GM12878 (cell line): ENCODE measurements around the gene VPS39. TPM values are rescaled to one million over a fixed set of nuclear protein-coding genes. Genes with fewer than 3 reads are reported as not detected.

Experiments used
- ATAC-seq: fragments of 200-7000 bp; cut with Tn5 transposase; 3 replicates; pipeline ENCODE4 v1.9.1; 2020; ENCODE audit warnings: mild to moderate bottlenecking, moderate library complexity
- BruUV-seq: library from RNA; stranded (reverse); fragments of 400-500 nt; replicated peaks from 2 replicates; lab custom pipeline; 2021; lab: Mats Ljungman, UMichigan
- CTCF ChIA-PET: fragments of 300-600 bp; sonication (Branson Sonifier 250); formaldehyde crosslinking; extraction: SDS; loops from one replicate; lab custom pipeline; 2021; ENCODE audit warnings: inconsistent platforms; lab: Yijun Ruan, JAX
- POLR2A ChIA-PET: fragments of 350-600 bp; formaldehyde crosslinking; extraction: SDS; loops from one replicate; lab custom pipeline; 2021; ENCODE audit warnings: inconsistent platforms; lab: Charles Lee
- RAD21 ChIA-PET: fragments of 300-600 bp; sonication (Branson Sonifier 250); formaldehyde crosslinking; loops from one replicate; lab custom pipeline; 2023; ENCODE audit warnings: antibody characterized with exemption; ENCODE audit not compliant: unreplicated experiment; lab: Charles Lee
- SMC1A ChIA-PET: fragments of 300-600 bp; sonication (Branson Sonifier 250); formaldehyde crosslinking; loops from one replicate; lab custom pipeline; 2023; ENCODE audit not compliant: unreplicated experiment, uncharacterized antibody; lab: Charles Lee
- DNase-seq: peaks from one replicate; pipeline ENCODE4 v3.0.0-alpha.2; 2011; ENCODE audit warnings: low read depth, low spot score
- FAIRE-seq: peaks from 3 replicates; lab custom pipeline; 2011; peaks lifted over from hg19 to GRCh38; lab: Jason Lieb, UNC
- H2AFZ ChIP-seq: 2 replicates; pipeline ENCODE4 v1.6.0; 2011; ENCODE audit warnings: low read depth, low read length, control low read depth; ENCODE audit not compliant: control insufficient read depth
- H3K27ac ChIP-seq: 2 replicates; pipeline ENCODE4 v1.5.1; 2011; ENCODE audit warnings: control low read depth; ENCODE audit not compliant: control insufficient read depth, insufficient read depth
- H3K27me3 ChIP-seq, 2 experiments: replicated peaks in 1 of 2; 2 replicates each; pipeline versions ENCODE4 v1.6.0 to v1.6.1; 2011; ENCODE audit warnings: low read length in 1 of 2; ENCODE audit not compliant: control insufficient read depth in 2 of 2, insufficient read depth in 2 of 2
- H3K36me3 ChIP-seq, 2 experiments: 2 replicates each; pipeline ENCODE4 v1.5.1; 2011; ENCODE audit warnings: low read length in 1 of 2; ENCODE audit not compliant: control insufficient read depth in 2 of 2, insufficient read depth in 2 of 2
- H3K4me1 ChIP-seq: 2 replicates; pipeline ENCODE4 v1.6.1; 2011; ENCODE audit warnings: mild to moderate bottlenecking, low read length, moderate library complexity, mixed read lengths; ENCODE audit not compliant: control insufficient read depth, insufficient read depth
- H3K4me2 ChIP-seq: 2 replicates; pipeline ENCODE4 v1.6.0; 2011; ENCODE audit warnings: control low read depth; ENCODE audit not compliant: control insufficient read depth, insufficient read depth
- H3K4me3 ChIP-seq: fragments of 200-600 bp; sonication (generic); 2 replicates; pipeline ENCODE4 v1.5.1; 2016
- H3K79me2 ChIP-seq: 2 replicates; pipeline ENCODE4 v1.6.0; 2011; ENCODE audit warnings: low read length; ENCODE audit not compliant: control insufficient read depth, insufficient read depth
- H3K9ac ChIP-seq: 2 replicates; pipeline ENCODE4 v1.8.0; 2011; ENCODE audit warnings: low read length, control low read depth, mixed read lengths; ENCODE audit not compliant: control insufficient read depth, insufficient read depth
- H3K9me3 ChIP-seq: replicated peaks from 3 replicates; pipeline ENCODE4 v1.5.1; 2011; ENCODE audit warnings: mild to moderate bottlenecking, low read length; ENCODE audit not compliant: control insufficient read depth, insufficient read depth
- H4K20me1 ChIP-seq: 2 replicates; pipeline ENCODE4 v1.6.0; 2011; ENCODE audit not compliant: control insufficient read depth, insufficient read depth
- E2F8 ChIP-seq: fragments of 450-650 bp; IDR thresholded peaks from 2 replicates; pipeline ENCODE4 v1.6.1; 2018; ENCODE audit warnings: mild to moderate bottlenecking, low read depth, moderate library complexity; ENCODE audit not compliant: partially characterized antibody
- KLF5 ChIP-seq: fragments of 450-650 bp; IDR thresholded peaks from 2 replicates; pipeline ENCODE4 v1.6.1; 2014; ENCODE audit warnings: mild to moderate bottlenecking; ENCODE audit not compliant: partially characterized antibody
- LARP7 ChIP-seq: fragments of 450-650 bp; IDR thresholded peaks from 2 replicates; pipeline ENCODE4 v1.6.1; 2017; ENCODE audit warnings: mild to moderate bottlenecking
- MAX ChIP-seq: IDR thresholded peaks from 2 replicates; pipeline ENCODE4 v1.6.1; 2012; ENCODE audit warnings: low read depth, low read length, improper control_type of control experiment
- MYC ChIP-seq: IDR thresholded peaks from 2 replicates; pipeline ENCODE4 v1.6.1; 2011; ENCODE audit warnings: mild to moderate bottlenecking, low read length, moderate library complexity, inconsistent platforms; ENCODE audit not compliant: insufficient read depth, insufficient replicate concordance, insufficient read length, severe bottlenecking
- SPI1 ChIP-seq: IDR thresholded peaks from 2 replicates; pipeline ENCODE4 v1.6.1; 2011; ENCODE audit warnings: low read depth, mild to moderate bottlenecking, low read length, moderate library complexity, borderline replicate concordance; ENCODE audit not compliant: insufficient read depth
- STAT3 ChIP-seq: IDR thresholded peaks from 2 replicates; pipeline ENCODE4 v1.6.1; 2011; ENCODE audit warnings: low read depth, low read length, improper control_type of control experiment
- WGBS: methylation state at CpG from one replicate; pipeline ENCODE4 v1.1.6; 2016; ENCODE audit warnings: low lambda C conversion rate; ENCODE audit not compliant: insufficient replicate concordance, insufficient coverage; ENCODE audit errors: missing lambda C conversion rate; 5-methylcytosine and 5-hydroxymethylcytosine counted together
- in situ Hi-C: fragments of 300-500 bp; cut with MboI; formaldehyde crosslinking; loops from 9 replicates; pipeline ENCODE4 v1.14.3; 2018; ENCODE audit warnings: mixed read lengths
- intact Hi-C: fragments of 100-400 bp; cut with micrococcal nuclease; formaldehyde crosslinking; loops from one replicate; pipeline ENCODE4 v1.14.2; 2022; ENCODE audit not compliant: unreplicated experiment
- polyA plus RNA-seq, 11 experiments: library from polyadenylated mRNA; depleted of rRNA in 4 of 11; unstranded in 6 of 11; stranded (reverse) in 5 of 11; fragments of >200 nt; fragmentation: Nextera tagmentation in 4 of 11; fragmentation: Illumina TruSeq in 1 of 11; extraction: Ambion mirVana in 4 of 11; extraction: Trizol in 1 of 11; gene quantifications; 1 replicate in 1 of 11; 2 replicates in 10 of 11; pipeline versions ENCODE4 v1.2.1 to v1.2.3, GENCODE V29; 2011 to 2016; ENCODE audit warnings: inconsistent platforms in 2 of 11, missing spikeins in 2 of 11, low read depth in 1 of 11
- total RNA-seq, 4 experiments: library from RNA; depleted of rRNA in 3 of 4; stranded (reverse); fragments of >200 nt in 3 of 4; fragmentation: Illumina TruSeq in 1 of 4; extraction: Trizol in 1 of 4; gene quantifications; 2 replicates each; pipeline versions ENCODE4 v1.2.1 to v1.2.3, GENCODE V29; 2013 to 2021
- TF ChIP-seq, protein P1 (sequence below): IDR thresholded peaks from 2 replicates; pipeline ENCODE4 v1.6.1; 2012; ENCODE audit warnings: low read length, inconsistent platforms

Gene VPS39
- total and polyA plus RNA-seq, 10 of the 15 experiments (the other 5 are each of a cell fraction or from before 2014, with no cell fraction given), result 4.9 to 50.0 (median 36.2) TPM

GRCh38 chr15:42171122-42171521 lies 37.0 kb downstream of the VPS39 start:
- ATAC-seq, result no peak
- Histone ChIP-seq H3K27me3 (no peaks in the 10 kb centered on the region), H3K79me2 (no peaks in the 10 kb centered on the region), H3K9me3 (no peaks in the 10 kb centered on the region), H3K4me2 (no peak overlapping the region), H2AFZ (no peak overlapping the region), H3K4me3 (no peak overlapping the region), H3K36me3 (peaks cover 21 to 44% of the 10 kb centered on the region in 2 experiments), H4K20me1 (no peaks in the 10 kb centered on the region), H3K27ac (no peak overlapping the region), H3K4me1 (0 out of 2 replicates have a peak, but pooled peaks cover 3% of the 10 kb centered on the region), H3K9ac (no peak overlapping the region)
- in situ Hi-C loops (no loop called here), intact Hi-C loops (no loop called here)
- POLR2A ChIA-PET, result no interaction called here
- DNase-seq, result no peak
- SMC1A ChIA-PET, result no interaction called here
- RAD21 ChIA-PET, result no interaction called here
- 94% methylated on average over 1 of the region's 1 CpG for WGBS
- FAIRE-seq, result no peak
- CTCF ChIA-PET, result interaction anchor here (0.7 kb wide), 1 partner anchor 173 kb away, joined by 3 read pairs; no protein-coding TSS in a partner anchor
- no TSS peak for BruUV-seq
- no peak for TF ChIP-seq LARP7
- 0 out of 2 replicates have a peak, but pooled peaks have one; percentile 14 for TF ChIP-seq SPI1
- TF ChIP-seq KLF5, result no peak
- no peak for TF ChIP-seq MYC
- TF ChIP-seq, protein P1, sequence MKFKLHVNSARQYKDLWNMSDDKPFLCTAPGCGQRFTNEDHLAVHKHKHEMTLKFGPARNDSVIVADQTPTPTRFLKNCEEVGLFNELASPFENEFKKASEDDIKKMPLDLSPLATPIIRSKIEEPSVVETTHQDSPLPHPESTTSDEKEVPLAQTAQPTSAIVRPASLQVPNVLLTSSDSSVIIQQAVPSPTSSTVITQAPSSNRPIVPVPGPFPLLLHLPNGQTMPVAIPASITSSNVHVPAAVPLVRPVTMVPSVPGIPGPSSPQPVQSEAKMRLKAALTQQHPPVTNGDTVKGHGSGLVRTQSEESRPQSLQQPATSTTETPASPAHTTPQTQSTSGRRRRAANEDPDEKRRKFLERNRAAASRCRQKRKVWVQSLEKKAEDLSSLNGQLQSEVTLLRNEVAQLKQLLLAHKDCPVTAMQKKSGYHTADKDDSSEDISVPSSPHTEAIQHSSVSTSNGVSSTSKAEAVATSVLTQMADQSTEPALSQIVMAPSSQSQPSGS, result no peak
- no peak for TF ChIP-seq MAX
- TF ChIP-seq STAT3, result no peak
- no peak for TF ChIP-seq E2F8
